SK-N-SH (cell line): ENCODE data around the gene IGSF9. TPM values are rescaled to one million over a fixed set of nuclear protein-coding genes. Genes with fewer than 3 reads are reported as not detected.

Source experiments
- CTCF ChIA-PET: fragments of 300-600, 350-600 bp; formaldehyde crosslinking; extraction: SDS; loops from one replicate; lab custom pipeline; 2021; lab: Yijun Ruan, JAX
- POLR2A ChIA-PET: fragments of 350-600 bp; sonication (Branson Sonifier 250); formaldehyde crosslinking; extraction: SDS; loops from one replicate; lab custom pipeline; 2020; ENCODE audit warnings: antibody characterized with exemption, inconsistent platforms; lab: Yijun Ruan, JAX
- DNase-seq: peaks from one replicate; pipeline ENCODE4 v3.0.0; 2012
- H2AFZ ChIP-seq: fragments of 200-600 bp; sonication (generic); 2 replicates; pipeline ENCODE4 v1.8.1; 2016; ENCODE audit warnings: antibody characterized with exemption, mild to moderate bottlenecking, low read depth
- H3F3A ChIP-seq: fragments of 200-600 bp; sonication (generic); replicated peaks from 2 replicates; pipeline ENCODE3; 2016; ENCODE audit warnings: antibody characterized with exemption, mild to moderate bottlenecking; ENCODE audit not compliant: insufficient read depth
- H3K27ac ChIP-seq, 2 experiments: fragments of 200-500 bp in 1 of 2; fragments of 200-600 bp in 1 of 2; sonication (Bioruptor generic) in 1 of 2; sonication (generic), shearing (Covaris generic) in 1 of 2; 2 replicates each; pipeline versions ENCODE4 v1.5.1 to v1.6.1; 2014 to 2016; ENCODE audit warnings: low read depth in 2 of 2, inconsistent platforms in 1 of 2, low read length in 1 of 2, mild to moderate bottlenecking in 1 of 2, mixed read lengths in 1 of 2
- H3K27me3 ChIP-seq: fragments of 200-600 bp; sonication (generic), shearing (Covaris generic); 2 replicates; pipeline ENCODE4 v1.6.1; 2016; ENCODE audit warnings: mixed run types; ENCODE audit not compliant: insufficient read depth
- H3K36me3 ChIP-seq, 2 experiments: fragments of 200-500 bp in 1 of 2; fragments of 200-600 bp in 1 of 2; sonication (Bioruptor generic) in 1 of 2; sonication (generic) in 1 of 2; replicated peaks in 1 of 2; 2 replicates each; pipeline versions ENCODE3 to v1.5.1; 2014 to 2016; ENCODE audit warnings: low read length in 1 of 2, mild to moderate bottlenecking in 1 of 2; ENCODE audit not compliant: insufficient read depth in 2 of 2, control insufficient read depth in 1 of 2
- H3K4me1 ChIP-seq, 2 experiments: fragments of 200-500 bp in 1 of 2; fragments of 200-600 bp in 1 of 2; sonication (Bioruptor generic) in 1 of 2; sonication (generic), shearing (Covaris generic) in 1 of 2; 2 replicates each; pipeline versions ENCODE4 v1.5.1 to v1.6.1; 2014 to 2016; ENCODE audit warnings: low read depth in 1 of 2, low read length in 1 of 2, mixed run types in 1 of 2; ENCODE audit not compliant: insufficient read depth in 2 of 2, control insufficient read depth in 1 of 2
- H3K4me2 ChIP-seq: fragments of 200-600 bp; sonication (generic), shearing (Covaris generic); 2 replicates; pipeline ENCODE4 v1.6.1; 2017; ENCODE audit warnings: mixed run types
- H3K4me3 ChIP-seq, 2 experiments: fragments of 200-500 bp in 1 of 2; fragments of 200-600 bp in 1 of 2; sonication (Bioruptor generic) in 1 of 2; sonication (generic), shearing (Covaris generic) in 1 of 2; 2 replicates each; pipeline versions ENCODE4 v1.5.1 to v1.8.1; 2014 to 2016; ENCODE audit warnings: low read depth in 2 of 2, inconsistent platforms in 1 of 2, low read length in 1 of 2, mild to moderate bottlenecking in 1 of 2, mixed read lengths in 1 of 2, moderate library complexity in 1 of 2
- H3K79me2 ChIP-seq: fragments of 200-600 bp; sonication (generic); 2 replicates; pipeline ENCODE4 v1.8.1; 2017; ENCODE audit warnings: mild to moderate bottlenecking; ENCODE audit not compliant: insufficient read depth
- H3K9ac ChIP-seq: fragments of 200-600 bp; sonication (generic); 2 replicates; pipeline ENCODE4 v1.6.1; 2017; ENCODE audit warnings: mixed run types
- H3K9me2 ChIP-seq: fragments of 200-600 bp; sonication (generic); 2 replicates; pipeline ENCODE4 v1.6.1; 2017; ENCODE audit warnings: mixed run types
- H3K9me3 ChIP-seq: fragments of 200-600 bp; sonication (generic); 2 replicates; pipeline ENCODE4 v1.6.1; 2017; ENCODE audit warnings: mixed run types, mild to moderate bottlenecking, moderate library complexity
- H4K20me1 ChIP-seq: fragments of 200-600 bp; sonication (generic); 2 replicates; pipeline ENCODE4 v1.6.1; 2017; ENCODE audit warnings: mild to moderate bottlenecking, mixed run types; ENCODE audit not compliant: insufficient read depth
- CTCF ChIP-seq: fragments of 200-600 bp; sonication (generic); IDR thresholded peaks from 2 replicates; pipeline ENCODE4 v1.6.1; 2017; ENCODE audit warnings: antibody characterized with exemption, mild to moderate bottlenecking, moderate library complexity
- EP300 ChIP-seq, 2 experiments: IDR thresholded peaks; 2 replicates each; pipeline versions ENCODE4 v1.4.0 to v1.6.1; 2012; ENCODE audit warnings: borderline replicate concordance in 1 of 2, low read depth in 1 of 2, low read length in 1 of 2
- EZH2phosphoT487 ChIP-seq: fragments of 200-600 bp; sonication (generic); IDR thresholded peaks from 2 replicates; pipeline ENCODE4 v1.6.1; 2017; ENCODE audit warnings: low read depth, mixed run types, mild to moderate bottlenecking, antibody characterized with exemption, moderate library complexity, borderline replicate concordance
- FOSL2 ChIP-seq: IDR thresholded peaks from 2 replicates; pipeline ENCODE4 v1.4.0; 2012; ENCODE audit warnings: low read depth, mild to moderate bottlenecking, moderate library complexity, borderline replicate concordance
- FOXJ3 ChIP-seq: sonication (generic); formaldehyde crosslinking; IDR thresholded peaks from 2 replicates; pipeline ENCODE4 v1.5.1; 2020; ENCODE audit warnings: mild to moderate bottlenecking, missing genetic modification reagents
- FOXM1 ChIP-seq: IDR thresholded peaks from 2 replicates; pipeline ENCODE4 v1.4.0; 2012; ENCODE audit warnings: low read depth, mild to moderate bottlenecking
- JUND ChIP-seq: IDR thresholded peaks from 2 replicates; pipeline ENCODE4 v1.4.0; 2012
- MAX ChIP-seq: IDR thresholded peaks from 2 replicates; pipeline ENCODE4 v1.4.0; 2012; ENCODE audit warnings: low read depth
- NRF1 ChIP-seq: IDR thresholded peaks from 2 replicates; pipeline ENCODE4 v1.6.1; 2012; ENCODE audit warnings: low read depth, mild to moderate bottlenecking, low read length
- RAD21 ChIP-seq: IDR thresholded peaks from 2 replicates; pipeline ENCODE4 v1.6.1; 2012; ENCODE audit warnings: mild to moderate bottlenecking, low read length
- RCOR1 ChIP-seq: fragments of 150-350 bp; IDR thresholded peaks from 2 replicates; pipeline ENCODE4 v1.6.1; 2017; ENCODE audit warnings: antibody characterized with exemption, low read length
- REST ChIP-seq: IDR thresholded peaks from 2 replicates; pipeline ENCODE4 v1.6.1; 2012; ENCODE audit warnings: mild to moderate bottlenecking, low read depth, low read length, moderate library complexity
- RFX5 ChIP-seq: IDR thresholded peaks from 2 replicates; pipeline ENCODE4 v1.6.1; 2012; ENCODE audit warnings: mild to moderate bottlenecking, improper control_type of control experiment, low read length
- RXRA ChIP-seq: IDR thresholded peaks from 2 replicates; pipeline ENCODE4 v1.4.0; 2012; ENCODE audit warnings: low read depth, mild to moderate bottlenecking, borderline replicate concordance
- SIN3A ChIP-seq: IDR thresholded peaks from 2 replicates; pipeline ENCODE4 v1.6.1; 2012; ENCODE audit warnings: low read depth, mild to moderate bottlenecking, low read length, moderate library complexity, borderline replicate concordance
- SMC3 ChIP-seq: IDR thresholded peaks from 2 replicates; pipeline ENCODE4 v1.6.1; 2012; ENCODE audit warnings: low read depth, low read length, improper control_type of control experiment
- YY1 ChIP-seq: IDR thresholded peaks from 2 replicates; pipeline ENCODE4 v1.4.0; 2012; ENCODE audit warnings: low read depth, mild to moderate bottlenecking
- WGBS: methylation state at CpG from one replicate; pipeline ENCODE4 v1.1.6; 2017; ENCODE audit warnings: low lambda C conversion rate; 5-methylcytosine and 5-hydroxymethylcytosine counted together
- polyA plus RNA-seq, 3 experiments: library from polyadenylated mRNA; depleted of rRNA; stranded (reverse); fragments of >200 nt; gene quantifications; 2 replicates each; pipeline ENCODE4 v1.2.3, GENCODE V29; 2012

IGSF9 gene
- polyA plus RNA-seq, 1 of the 3 experiments (the other 2 are of a cell fraction) = 2.4 TPM

GRCh38 chr1:159992161-159992560 is 46.7 kb upstream of the IGSF9 start (continued):
- TF ChIP-seq CTCF (no peak), FOXM1 (no peak), SMC3 (no peak), RXRA (no peak), EP300 (IDR thresholded peaks at IDR 0.05; ENCODE audit: borderline replicate concordance in 1 of 2, low read depth in 1 of 2, low read length in 1 of 2) (no peak), EZH2phosphoT487 (no peak), MAX (0 out of 2 replicates have a peak, but pooled peaks have one; percentile 15), FOSL2 (no peak), RAD21 (no peak)

GRCh38 chr1:159991513-159991912 is 46.1 kb upstream of the IGSF9 start:
- Histone ChIP-seq H3K9me2 (no peaks in the 10 kb centered on the region), H3K9me3 (no peaks in the 10 kb centered on the region), H3K4me3 (no peak overlapping the region), H3K36me3 (no peaks in the 10 kb centered on the region), H3K4me1 (no peaks in the 10 kb centered on the region), H3K27me3 (no peaks in the 10 kb centered on the region), H2AFZ (peak overlapping the region; percentile 35), H3K27ac (no peak overlapping the region), H3K9ac (no peak overlapping the region), H3K4me2 (no peak overlapping the region), H4K20me1 (no peaks in the 10 kb centered on the region), H3K79me2 (no peaks in the 10 kb centered on the region), H3F3A (peaks cover 14% of the 10 kb centered on the region)
- CTCF ChIA-PET = interaction anchor here (0.6 to 6.3 kb wide), 4 partner anchors 15 to 257 kb away, joined by 3 to 65 read pairs (median 3); partner anchors contain the start of gene IGSF9
- WGBS = 38% methylated on average over 4 of the region's 4 CpGs
- TF ChIP-seq FOSL2 = no peak
- no peak for TF ChIP-seq FOXJ3 (CRISPR knock-in tag)
- TF ChIP-seq CTCF = no peak
- TF ChIP-seq NRF1 = no peak
- TF ChIP-seq RCOR1 = no peak
- TF ChIP-seq REST = no peak
- no peak for TF ChIP-seq SIN3A
- TF ChIP-seq YY1 = no peak
- no peak for TF ChIP-seq JUND
- TF ChIP-seq RXRA = no peak
- no peak for TF ChIP-seq RFX5
- DNase-seq = no peak
- POLR2A ChIA-PET = no interaction called here
